HepG2 (cell line): ENCODE results near the gene VIPR1. TPM values are rescaled to one million over a fixed set of nuclear protein-coding genes. Genes with fewer than 3 reads are reported as not detected.

Source experiments
- ATAC-seq: fragments of 200-7000 bp; cut with Tn5 transposase; 3 replicates; pipeline ENCODE4 v1.9.1; 2020; ENCODE audit warnings: mild to moderate bottlenecking, moderate library complexity
- BruUV-seq: library from RNA; stranded (reverse); fragments of 400-500 nt; replicated peaks from 2 replicates; lab custom pipeline; 2021; lab: Mats Ljungman, UMichigan
- CTCF ChIA-PET: fragments of 300-600 bp; formaldehyde crosslinking; extraction: SDS; loops from one replicate; lab custom pipeline; 2021; ENCODE audit warnings: low total read pairs, inconsistent platforms, low intra/inter-chr PET ratio; lab: Yijun Ruan, JAX
- POLR2A ChIA-PET: fragments of 350-600 bp; sonication (Branson Sonifier 250); formaldehyde crosslinking; loops from one replicate; lab custom pipeline; 2020; ENCODE audit warnings: antibody characterized with exemption, inconsistent platforms; lab: Yijun Ruan, JAX
- DNase-seq: peaks from one replicate; pipeline ENCODE4 v3.0.0-alpha.2; 2015; ENCODE audit warnings: low spot score
- FAIRE-seq: peaks from 3 replicates; lab custom pipeline; 2011; peaks lifted over from hg19 to GRCh38; lab: Jason Lieb, UNC
- H2AFZ ChIP-seq: one replicate; pipeline ENCODE4 v1.6.1; 2011; ENCODE audit warnings: low read length, inconsistent platforms
- H3K27ac ChIP-seq: fragments of 300-600 bp; 3 replicates; pipeline ENCODE4 v1.8.0; 2011; ENCODE audit warnings: mixed run types, mild to moderate bottlenecking, mixed read lengths, low read length, inconsistent platforms; ENCODE audit not compliant: insufficient read depth; ENCODE audit errors: extremely low read length
- H3K27me3 ChIP-seq, 2 experiments: fragments of 200-600 bp in 1 of 2; 2 replicates in 1 of 2; 3 replicates in 1 of 2; pipeline versions ENCODE4 v1.6.0 to v1.8.0; 2011; ENCODE audit warnings: low read length in 2 of 2, mild to moderate bottlenecking in 2 of 2, moderate library complexity in 2 of 2, inconsistent platforms in 1 of 2; ENCODE audit not compliant: insufficient read depth in 2 of 2, control insufficient read depth in 1 of 2
- H3K36me3 ChIP-seq, 2 experiments: fragments of 200-600 bp in 1 of 2; replicated peaks in 1 of 2; 2 replicates in 1 of 2; 3 replicates in 1 of 2; pipeline versions ENCODE4 v1.5.1 to v1.8.0; 2011; ENCODE audit warnings: low read length in 2 of 2, inconsistent platforms in 1 of 2; ENCODE audit not compliant: insufficient read depth in 2 of 2, control insufficient read depth in 1 of 2
- H3K4me1 ChIP-seq: 2 replicates; pipeline ENCODE4 v1.5.1; 2012; ENCODE audit warnings: low read length, inconsistent platforms; ENCODE audit not compliant: insufficient read depth
- H3K4me2 ChIP-seq: 2 replicates; pipeline ENCODE4 v1.6.0; 2011; ENCODE audit warnings: low read depth, low read length, inconsistent platforms
- H3K4me3 ChIP-seq, 3 experiments: fragments of 200-600 bp in 1 of 3; sonication (generic), shearing (Covaris generic) in 1 of 3; replicated peaks in 1 of 3; 2 replicates each; pipeline ENCODE4 v1.5.1; 2011 to 2016; ENCODE audit warnings: low read length in 3 of 3, inconsistent platforms in 2 of 3, low read depth in 2 of 3, mild to moderate bottlenecking in 2 of 3, control low read depth in 1 of 3, mixed read lengths in 1 of 3; ENCODE audit not compliant: insufficient read depth in 1 of 3
- H3K79me2 ChIP-seq: one replicate; pipeline ENCODE4 v1.6.1; 2011; ENCODE audit warnings: low read length, inconsistent platforms; ENCODE audit not compliant: insufficient read depth
- H3K9ac ChIP-seq: 2 replicates; pipeline ENCODE4 v1.6.0; 2011; ENCODE audit warnings: mild to moderate bottlenecking, low read depth, low read length, inconsistent platforms; ENCODE audit not compliant: insufficient read depth
- H3K9me3 ChIP-seq: 2 replicates; pipeline ENCODE4 v1.5.1; 2012; ENCODE audit warnings: mild to moderate bottlenecking, low read length
- H4K20me1 ChIP-seq: 2 replicates; pipeline ENCODE4 v1.6.0; 2011; ENCODE audit warnings: inconsistent platforms, mild to moderate bottlenecking, low read length, moderate library complexity; ENCODE audit not compliant: insufficient read depth
- MED13 ChIP-seq: sonication (generic); formaldehyde crosslinking; IDR thresholded peaks from 2 replicates; pipeline ENCODE4 v1.5.0; 2020; ENCODE audit warnings: missing genetic modification reagents
- STAG1 ChIP-seq: sonication (generic); formaldehyde crosslinking; IDR thresholded peaks from 2 replicates; pipeline ENCODE4 v1.4.0; 2020; ENCODE audit warnings: missing genetic modification reagents
- ZNF30 ChIP-seq: sonication (generic); formaldehyde crosslinking; IDR thresholded peaks from 2 replicates; pipeline ENCODE4 v1.5.0; 2020; ENCODE audit warnings: mild to moderate bottlenecking, missing genetic modification reagents
- ZNF777 ChIP-seq: sonication (generic); formaldehyde crosslinking; IDR thresholded peaks from 2 replicates; pipeline ENCODE4 v1.4.0; 2020; ENCODE audit warnings: missing genetic modification reagents
- ZSCAN25 ChIP-seq: sonication (generic); formaldehyde crosslinking; IDR thresholded peaks from 2 replicates; pipeline ENCODE4 v1.8.0; 2022; ENCODE audit warnings: mild to moderate bottlenecking, missing genetic modification reagents
- WGBS: methylation state at CpG from one replicate; pipeline ENCODE4 v1.1.6; 2017; ENCODE audit warnings: low lambda C conversion rate; 5-methylcytosine and 5-hydroxymethylcytosine counted together
- in situ Hi-C: cut with HindIII; loops from 2 replicates; pipeline ENCODE4 v1.10.0; 2017; ENCODE audit warnings: low pct_unique_long_range_greater_than_20kb; ENCODE audit not compliant: extremely low pct_ligation_motif_present
- intact Hi-C: fragments of 100-400 bp; cut with micrococcal nuclease; formaldehyde crosslinking; loops from one replicate; pipeline ENCODE4 v1.10.0; 2022; ENCODE audit not compliant: unreplicated experiment
- polyA plus RNA-seq, 8 experiments: library from polyadenylated mRNA; depleted of rRNA in 3 of 8; stranded (reverse) in 7 of 8; unstranded in 1 of 8; fragments of >200 nt; fragmentation: Illumina TruSeq in 4 of 8; extraction: Trizol in 4 of 8; gene quantifications; 2 replicates each; pipeline versions ENCODE4 v1.2.1 to v1.2.3, GENCODE V29; 2011 to 2016; ENCODE audit warnings: low read depth in 4 of 8, missing spikeins in 1 of 8, mixed read lengths in 1 of 8; ENCODE audit not compliant: insufficient read depth in 1 of 8
- total RNA-seq, 5 experiments: library from RNA; depleted of rRNA; stranded (reverse); fragments of >200 nt; fragmentation: Illumina TruSeq; extraction: Trizol; gene quantifications; 2 replicates each; pipeline ENCODE4 v1.2.3, GENCODE V29; 2016; ENCODE audit warnings: low read depth in 1 of 5
- TF ChIP-seq, protein P1 (sequence below): sonication (generic); formaldehyde crosslinking; IDR thresholded peaks from 2 replicates; pipeline ENCODE4 v1.5.0; 2020; ENCODE audit warnings: mild to moderate bottlenecking, missing genetic modification reagents, moderate library complexity
- TF ChIP-seq, protein P2 (sequence below): IDR thresholded peaks from 2 replicates; pipeline ENCODE4 v1.6.1; 2016
- TF ChIP-seq, protein P3 (sequence below): sonication (generic); formaldehyde crosslinking; IDR thresholded peaks from 2 replicates; pipeline ENCODE4 v1.4.0; 2020; ENCODE audit warnings: missing genetic modification reagents
- TF ChIP-seq, protein P4 (sequence below): sonication (generic); formaldehyde crosslinking; conservative IDR thresholded peaks from 2 replicates; pipeline ENCODE4 v1.4.0; 2020; ENCODE audit warnings: missing genetic modification reagents
- TF ChIP-seq, protein P5 (sequence below): IDR thresholded peaks from 2 replicates; pipeline ENCODE4 v1.6.1; 2016; ENCODE audit warnings: mild to moderate bottlenecking, missing biosample characterization, missing genetic modification reagents

Gene VIPR1
- total and polyA plus RNA-seq, 2 of the 13 experiments (the other 11 are each of a cell fraction or from before 2014, with no cell fraction given), result 0.04 to 0.11 TPM

DNA sequence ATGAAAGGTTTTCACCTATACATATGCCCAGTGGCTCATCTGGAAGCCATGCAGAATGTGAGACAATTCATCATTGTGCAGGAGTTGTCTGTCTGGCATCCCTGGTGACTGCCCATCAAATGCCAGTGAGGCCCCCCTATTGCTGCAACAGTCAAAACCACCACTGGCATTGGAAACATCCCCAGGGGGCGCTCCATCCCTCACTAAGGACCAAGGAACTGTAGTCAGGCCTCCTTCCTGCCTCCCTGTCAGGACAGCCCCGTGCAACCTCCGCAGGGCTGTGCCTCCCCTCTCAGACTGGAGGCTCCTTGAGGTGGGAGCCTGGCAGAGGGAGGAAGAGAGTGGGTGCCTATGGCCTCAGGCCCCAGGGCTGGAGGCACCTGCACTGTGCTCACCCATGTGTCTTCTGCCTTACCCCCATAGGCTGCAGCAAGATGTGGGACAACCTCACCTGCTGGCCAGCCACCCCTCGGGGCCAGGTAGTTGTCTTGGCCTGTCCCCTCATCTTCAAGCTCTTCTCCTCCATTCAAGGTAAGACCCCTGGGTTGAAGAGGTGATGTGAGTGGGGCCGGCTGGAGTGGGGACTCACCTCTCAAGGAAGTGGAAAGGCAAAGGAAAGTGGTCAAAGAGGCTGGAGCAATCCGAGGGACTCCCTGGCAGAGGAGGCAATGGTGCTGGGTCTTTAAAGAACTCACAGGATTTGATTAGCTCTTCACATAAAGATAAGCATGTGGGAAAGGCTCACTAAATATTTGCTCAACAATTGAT is 16.5 kb downstream of the VIPR1 start:
- peaks cover 22% of the 10 kb centered on the region for H3K4me1 ChIP-seq
- no peaks in the 10 kb centered on the region for H3K9me3 ChIP-seq
- intact Hi-C loops, result no loop called here
- WGBS, result 20% methylated on average over 3 of the region's 6 CpGs
- TF ChIP-seq, protein P1, sequence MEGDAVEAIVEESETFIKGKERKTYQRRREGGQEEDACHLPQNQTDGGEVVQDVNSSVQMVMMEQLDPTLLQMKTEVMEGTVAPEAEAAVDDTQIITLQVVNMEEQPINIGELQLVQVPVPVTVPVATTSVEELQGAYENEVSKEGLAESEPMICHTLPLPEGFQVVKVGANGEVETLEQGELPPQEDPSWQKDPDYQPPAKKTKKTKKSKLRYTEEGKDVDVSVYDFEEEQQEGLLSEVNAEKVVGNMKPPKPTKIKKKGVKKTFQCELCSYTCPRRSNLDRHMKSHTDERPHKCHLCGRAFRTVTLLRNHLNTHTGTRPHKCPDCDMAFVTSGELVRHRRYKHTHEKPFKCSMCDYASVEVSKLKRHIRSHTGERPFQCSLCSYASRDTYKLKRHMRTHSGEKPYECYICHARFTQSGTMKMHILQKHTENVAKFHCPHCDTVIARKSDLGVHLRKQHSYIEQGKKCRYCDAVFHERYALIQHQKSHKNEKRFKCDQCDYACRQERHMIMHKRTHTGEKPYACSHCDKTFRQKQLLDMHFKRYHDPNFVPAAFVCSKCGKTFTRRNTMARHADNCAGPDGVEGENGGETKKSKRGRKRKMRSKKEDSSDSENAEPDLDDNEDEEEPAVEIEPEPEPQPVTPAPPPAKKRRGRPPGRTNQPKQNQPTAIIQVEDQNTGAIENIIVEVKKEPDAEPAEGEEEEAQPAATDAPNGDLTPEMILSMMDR (CRISPR knock-in tag), result peak; percentile 44
- TF ChIP-seq STAG1, result 0 out of 2 replicates have a peak, but pooled peaks have one; percentile 19
- TF ChIP-seq ZNF30 (CRISPR knock-in tag), result no peak
- H3K9ac ChIP-seq, result no peak overlapping the region
- DNase-seq (no peak), ATAC-seq (no peak), FAIRE-seq (no peak)
- no peaks in the 10 kb centered on the region for H3K79me2 ChIP-seq
- no peak overlapping the region for H3K4me3 ChIP-seq
- ChIA-PET CTCF (no interaction called here), POLR2A (no interaction called here)
- H4K20me1 ChIP-seq, result no peaks in the 10 kb centered on the region
- no peaks in the 10 kb centered on the region; a peak in 1 of 5 replicates for H3K27me3 ChIP-seq
- BruUV-seq, result no TSS peak
- no peak overlapping the region for H3K27ac ChIP-seq
- no peak overlapping the region for H2AFZ ChIP-seq
- no peaks in the 10 kb centered on the region for H3K36me3 ChIP-seq
- in situ Hi-C loops, result no loop called here
- H3K4me2 ChIP-seq, result no peak overlapping the region

DNA sequence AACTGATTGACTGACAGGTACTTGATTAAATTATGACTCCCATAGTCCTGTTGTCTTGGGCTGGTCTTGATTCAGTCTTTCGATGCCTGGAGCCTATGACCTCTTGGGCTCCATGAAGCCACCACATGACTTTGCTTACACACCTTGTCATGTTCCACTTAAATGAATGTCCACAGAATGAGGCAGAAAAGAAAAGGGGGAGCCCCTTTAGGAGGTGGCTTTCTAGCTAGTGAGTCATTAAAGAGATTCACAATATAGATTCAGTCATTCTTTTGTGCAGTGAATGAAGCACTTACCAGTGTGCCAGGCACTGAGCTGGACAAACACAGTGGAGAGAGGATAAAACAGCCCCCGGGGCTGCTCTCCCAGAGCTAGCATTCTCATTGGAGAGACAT is 17.1 kb downstream of the VIPR1 start:
- H2AFZ ChIP-seq, result no peak overlapping the region
- H3K4me1 ChIP-seq, result peaks cover 22% of the 10 kb centered on the region
- no TSS peak for BruUV-seq
- no peak for DNase-seq
- H3K27ac ChIP-seq, result no peak overlapping the region
- no peaks in the 10 kb centered on the region for H4K20me1 ChIP-seq
- no peaks in the 10 kb centered on the region for H3K9me3 ChIP-seq
- H3K4me3 ChIP-seq, result no peak overlapping the region
- no peaks in the 10 kb centered on the region for H3K79me2 ChIP-seq
- CTCF ChIA-PET, result no interaction called here
- H3K36me3 ChIP-seq, result no peaks in the 10 kb centered on the region
- no peak overlapping the region for H3K4me2 ChIP-seq
- POLR2A ChIA-PET, result no interaction called here
- in situ Hi-C loops, result no loop called here
- TF ChIP-seq ZNF777 (CRISPR knock-in tag) (no peak), ZSCAN25 (no peak), MED13 (CRISPR knock-in tag) (no peak)
- TF ChIP-seq, protein P2, sequence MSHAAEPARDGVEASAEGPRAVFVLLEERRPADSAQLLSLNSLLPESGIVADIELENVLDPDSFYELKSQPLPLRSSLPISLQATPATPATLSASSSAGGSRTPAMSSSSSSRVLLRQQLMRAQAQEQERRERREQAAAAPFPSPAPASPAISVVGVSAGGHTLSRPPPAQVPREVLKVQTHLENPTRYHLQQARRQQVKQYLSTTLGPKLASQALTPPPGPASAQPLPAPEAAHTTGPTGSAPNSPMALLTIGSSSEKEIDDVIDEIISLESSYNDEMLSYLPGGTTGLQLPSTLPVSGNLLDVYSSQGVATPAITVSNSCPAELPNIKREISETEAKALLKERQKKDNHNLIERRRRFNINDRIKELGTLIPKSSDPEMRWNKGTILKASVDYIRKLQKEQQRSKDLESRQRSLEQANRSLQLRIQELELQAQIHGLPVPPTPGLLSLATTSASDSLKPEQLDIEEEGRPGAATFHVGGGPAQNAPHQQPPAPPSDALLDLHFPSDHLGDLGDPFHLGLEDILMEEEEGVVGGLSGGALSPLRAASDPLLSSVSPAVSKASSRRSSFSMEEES, result no peak
- TF ChIP-seq, protein P3, sequence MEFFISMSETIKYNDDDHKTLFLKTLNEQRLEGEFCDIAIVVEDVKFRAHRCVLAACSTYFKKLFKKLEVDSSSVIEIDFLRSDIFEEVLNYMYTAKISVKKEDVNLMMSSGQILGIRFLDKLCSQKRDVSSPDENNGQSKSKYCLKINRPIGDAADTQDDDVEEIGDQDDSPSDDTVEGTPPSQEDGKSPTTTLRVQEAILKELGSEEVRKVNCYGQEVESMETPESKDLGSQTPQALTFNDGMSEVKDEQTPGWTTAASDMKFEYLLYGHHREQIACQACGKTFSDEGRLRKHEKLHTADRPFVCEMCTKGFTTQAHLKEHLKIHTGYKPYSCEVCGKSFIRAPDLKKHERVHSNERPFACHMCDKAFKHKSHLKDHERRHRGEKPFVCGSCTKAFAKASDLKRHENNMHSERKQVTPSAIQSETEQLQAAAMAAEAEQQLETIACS, result no peak
- TF ChIP-seq, protein P4, sequence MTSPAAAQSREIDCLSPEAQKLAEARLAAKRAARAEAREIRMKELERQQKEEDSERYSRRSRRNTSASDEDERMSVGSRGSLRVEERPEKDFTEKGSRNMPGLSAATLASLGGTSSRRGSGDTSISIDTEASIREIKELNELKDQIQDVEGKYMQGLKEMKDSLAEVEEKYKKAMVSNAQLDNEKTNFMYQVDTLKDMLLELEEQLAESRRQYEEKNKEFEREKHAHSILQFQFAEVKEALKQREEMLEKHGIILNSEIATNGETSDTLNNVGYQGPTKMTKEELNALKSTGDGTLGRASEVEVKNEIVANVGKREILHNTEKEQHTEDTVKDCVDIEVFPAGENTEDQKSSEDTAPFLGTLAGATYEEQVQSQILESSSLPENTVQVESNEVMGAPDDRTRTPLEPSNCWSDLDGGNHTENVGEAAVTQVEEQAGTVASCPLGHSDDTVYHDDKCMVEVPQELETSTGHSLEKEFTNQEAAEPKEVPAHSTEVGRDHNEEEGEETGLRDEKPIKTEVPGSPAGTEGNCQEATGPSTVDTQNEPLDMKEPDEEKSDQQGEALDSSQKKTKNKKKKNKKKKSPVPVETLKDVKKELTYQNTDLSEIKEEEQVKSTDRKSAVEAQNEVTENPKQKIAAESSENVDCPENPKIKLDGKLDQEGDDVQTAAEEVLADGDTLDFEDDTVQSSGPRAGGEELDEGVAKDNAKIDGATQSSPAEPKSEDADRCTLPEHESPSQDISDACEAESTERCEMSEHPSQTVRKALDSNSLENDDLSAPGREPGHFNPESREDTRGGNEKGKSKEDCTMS, result no peak
- TF ChIP-seq, protein P5, sequence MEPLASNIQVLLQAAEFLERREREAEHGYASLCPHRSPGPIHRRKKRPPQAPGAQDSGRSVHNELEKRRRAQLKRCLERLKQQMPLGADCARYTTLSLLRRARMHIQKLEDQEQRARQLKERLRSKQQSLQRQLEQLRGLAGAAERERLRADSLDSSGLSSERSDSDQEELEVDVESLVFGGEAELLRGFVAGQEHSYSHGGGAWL (CRISPR knock-in tag), result no peak
- TF ChIP-seq, all 625 proteins: peak for 0
- Histone ChIP-seq H3K27me3 (no peaks in the 10 kb centered on the region; a peak in 1 of 5 replicates), H3K9ac (no peak overlapping the region)
- 6% methylated on average over 2 of the region's 2 CpGs for WGBS
- intact Hi-C loops, result no loop called here
- ATAC-seq (no peak), FAIRE-seq (no peak)
